ENCODE measurements around the gene LDLRAD4.

DNA sequence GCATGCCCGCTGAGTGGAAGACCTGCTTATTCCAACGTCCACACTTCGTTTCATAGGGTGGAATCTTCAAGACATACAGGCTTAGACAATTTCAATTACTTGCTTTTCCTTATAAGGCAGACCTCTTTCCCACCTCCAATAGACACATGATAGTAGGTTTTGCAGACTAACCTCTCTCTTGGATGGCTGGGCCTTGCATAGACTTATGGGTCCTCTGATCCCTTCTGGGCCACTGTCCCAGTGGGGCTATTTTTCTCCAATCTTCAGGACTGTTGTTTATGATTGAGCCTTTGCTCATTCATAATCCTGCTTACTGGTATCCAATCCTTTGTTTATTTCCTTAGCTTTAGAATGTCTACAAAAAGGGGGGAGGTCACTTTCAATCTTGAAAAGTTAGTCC lies 368.9 kb downstream of the LDLRAD4 start:
- TF ChIP-seq POLR2AphosphoS5 (IDR thresholded peaks at IDR 0.05; ENCODE audit: low read depth, low read length) (no peak), POLR2A (IDR thresholded peaks at IDR 0.05; ENCODE audit: low read depth, low read length) (no peak), TAF1 (IDR thresholded peaks at IDR 0.05; ENCODE audit: low read depth, low read length) (no peak), SPI1 (IDR thresholded peaks at IDR 0.05; ENCODE audit: low read depth, low read length) (no peak), POU2F2 (IDR thresholded peaks at IDR 0.05; ENCODE audit: low read depth, low read length) (no peak), PAX5 (IDR thresholded peaks at IDR 0.05; ENCODE audit: insufficient read depth, low read length, severe bottlenecking) (no peak)

All from GM12891 (cell line).